Stimulated activated CD8-positive, alpha-beta memory T cell treated with anti-CD3 and anti-CD28 coated beads, Interleukin-4, amount 100 ng/mL, for 48 hours (primary cell): Measurements from ENCODE around the gene WNK4.
A peak's percentile ranks its signal among the peaks of the same experiment; 100 is the strongest.

ENCODE experiments used
- DNase-seq: peaks from one replicate; pipeline ENCODE4 v3.0.0-alpha.2; 2020

WNK4 gene

GRCh38 chr17:42841975-42842685 is 61.7 kb downstream of the WNK4 start:
- no peak for DNase-seq

- no peak for DNase-seq
Measured at GRCh38 chr17:42843358-42843934, 63.0 kb downstream of the WNK4 start.

GRCh38 chr17:42844271-42844670 is 63.9 kb downstream of the WNK4 start, which contains the start of gene AOC2:
Gene AOC2, plus strand, starts transcription at chr17:42844580. Its CDS starts 47 bp downstream, at chr17:42844627.
- no peak for DNase-seq

- no peak for DNase-seq
Measured at GRCh38 chr17:42844761-42845555, 64.5 kb downstream of the WNK4 start.

- DNase-seq: no peak
Measured at GRCh38 chr17:42845556-42845917, 65.1 kb downstream of the WNK4 start.

GRCh38 chr17:42845918-42846593 is 65.6 kb downstream of the WNK4 start:
- DNase-seq: peak; percentile 76
